HEK293 (cell line): ENCODE data around the gene FUT8.

Experiments used
- CTCF ChIA-PET: fragments of 350-600 bp; formaldehyde crosslinking; extraction: SDS; loops from one replicate; lab custom pipeline; 2021; ENCODE audit warnings: antibody characterized with exemption; lab: Yijun Ruan, JAX
- POLR2A ChIA-PET: fragments of 300-600 bp; formaldehyde crosslinking; extraction: SDS; loops from one replicate; lab custom pipeline; 2020; ENCODE audit warnings: antibody characterized with exemption, inconsistent platforms; lab: Yijun Ruan, JAX
- H3K27ac ChIP-seq: fragments of 200-500 bp; sonication (Bioruptor generic); 2 replicates; pipeline ENCODE4 v1.5.1; 2014; ENCODE audit warnings: low read depth, low read length, control low read depth, inconsistent platforms; ENCODE audit errors: extremely low read depth
- H3K36me3 ChIP-seq, 2 experiments: fragments of 200-500 bp in 1 of 2; sonication (Bioruptor generic) in 1 of 2; 1 replicate in 1 of 2; 2 replicates in 1 of 2; pipeline ENCODE4 v1.5.1; 2014 to 2017; ENCODE audit warnings: inconsistent platforms in 2 of 2, low read length in 2 of 2; ENCODE audit not compliant: control insufficient read depth in 2 of 2, insufficient read depth in 1 of 2
- H3K4me1 ChIP-seq: fragments of 200-500 bp; sonication (Bioruptor generic); 2 replicates; pipeline ENCODE4 v1.5.1; 2014; ENCODE audit warnings: mild to moderate bottlenecking, low read length, inconsistent platforms; ENCODE audit not compliant: control insufficient read depth, insufficient read depth
- H3K4me3 ChIP-seq: 2 replicates; pipeline ENCODE4 v1.5.1; 2011; ENCODE audit warnings: low read depth, mild to moderate bottlenecking, control low read depth, low read length, moderate library complexity
- H3K9me3 ChIP-seq: fragments of 200-500 bp; sonication (Bioruptor generic); 2 replicates; pipeline ENCODE4 v1.5.1; 2014; ENCODE audit warnings: low read depth, low read length, inconsistent platforms; ENCODE audit not compliant: control insufficient read depth, insufficient read depth
- KLF9 ChIP-seq: fragments of 450-650 bp; formaldehyde crosslinking; IDR thresholded peaks from 2 replicates; pipeline ENCODE4 v1.5.1; 2016; ENCODE audit warnings: missing biosample characterization, missing genetic modification characterization, low read depth
- PRDM1 ChIP-seq: fragments of 450-650 bp; formaldehyde crosslinking; IDR thresholded peaks from 2 replicates; pipeline ENCODE4; 2016; ENCODE audit warnings: missing biosample characterization, missing genetic modification characterization
- SETDB1 ChIP-seq: IDR thresholded peaks from one replicate; pipeline ENCODE4 v1.6.1; 2017; ENCODE audit warnings: mild to moderate bottlenecking, low read length, moderate library complexity, mixed read lengths; ENCODE audit not compliant: insufficient read length
- SP7 ChIP-seq: fragments of 450-650 bp; formaldehyde crosslinking; IDR thresholded peaks from 2 replicates; pipeline ENCODE4 v1.5.1; 2016; ENCODE audit warnings: missing biosample characterization, missing genetic modification characterization
- TRIM28 ChIP-seq: IDR thresholded peaks from 2 replicates; pipeline ENCODE4 v1.6.1; 2011; ENCODE audit warnings: low read length, control low read depth, borderline replicate concordance
- ZBTB21 ChIP-seq: fragments of 450-650 bp; formaldehyde crosslinking; IDR thresholded peaks from 2 replicates; pipeline ENCODE4 v1.5.1; 2017; ENCODE audit warnings: missing biosample characterization, missing genetic modification characterization
- ZBTB44 ChIP-seq: fragments of 450-650 bp; IDR thresholded peaks from 2 replicates; pipeline ENCODE4 v1.5.1; 2018; ENCODE audit warnings: missing biosample characterization, mild to moderate bottlenecking, missing genetic modification characterization
- ZFP41 ChIP-seq: fragments of 450-650 bp; formaldehyde crosslinking; IDR thresholded peaks from 2 replicates; pipeline ENCODE4 v1.5.1; 2016; ENCODE audit warnings: missing biosample characterization, missing genetic modification characterization, borderline replicate concordance
- ZNF140 ChIP-seq: fragments of 450-650 bp; formaldehyde crosslinking; IDR thresholded peaks from 2 replicates; pipeline ENCODE4 v1.5.1; 2016; ENCODE audit warnings: missing biosample characterization, missing genetic modification characterization
- ZNF146 ChIP-seq: fragments of 450-650 bp; formaldehyde crosslinking; IDR thresholded peaks from 2 replicates; pipeline ENCODE4 v1.5.1; 2016; ENCODE audit warnings: missing biosample characterization, missing genetic modification characterization
- ZNF174 ChIP-seq: fragments of 450-650 bp; formaldehyde crosslinking; IDR thresholded peaks from 2 replicates; pipeline ENCODE4 v1.5.0; 2017; ENCODE audit warnings: missing biosample characterization, mild to moderate bottlenecking, missing genetic modification characterization
- ZNF202 ChIP-seq: fragments of 450-650 bp; formaldehyde crosslinking; IDR thresholded peaks from 2 replicates; pipeline ENCODE4 v1.5.1; 2016; ENCODE audit warnings: missing biosample characterization, missing genetic modification characterization, borderline replicate concordance
- ZNF211 ChIP-seq: fragments of 450-650 bp; formaldehyde crosslinking; IDR thresholded peaks from 2 replicates; pipeline ENCODE4 v1.5.1; 2016; ENCODE audit warnings: low read depth, missing biosample characterization, missing genetic modification characterization
- ZNF223 ChIP-seq: fragments of 450-650 bp; formaldehyde crosslinking; IDR thresholded peaks from 2 replicates; pipeline ENCODE4 v1.5.1; 2016; ENCODE audit warnings: missing biosample characterization, missing genetic modification characterization
- ZNF292 ChIP-seq: fragments of 450-650 bp; formaldehyde crosslinking; IDR thresholded peaks from 2 replicates; pipeline ENCODE4 v1.5.1; 2016; ENCODE audit warnings: low read depth, missing biosample characterization, missing genetic modification characterization, borderline replicate concordance
- ZNF311 ChIP-seq: fragments of 450-650 bp; formaldehyde crosslinking; IDR thresholded peaks from 2 replicates; pipeline ENCODE4 v1.5.1; 2017; ENCODE audit warnings: missing biosample characterization, missing genetic modification characterization, borderline replicate concordance
- ZNF391 ChIP-seq: fragments of 450-650 bp; formaldehyde crosslinking; IDR thresholded peaks from 2 replicates; pipeline ENCODE4 v1.5.1; 2016; ENCODE audit warnings: low read depth, missing biosample characterization, missing genetic modification characterization, borderline replicate concordance
- ZNF433 ChIP-seq: fragments of 450-650 bp; formaldehyde crosslinking; IDR thresholded peaks from 2 replicates; pipeline ENCODE4 v1.5.1; 2016; ENCODE audit warnings: missing biosample characterization, missing genetic modification characterization, low read depth
- ZNF514 ChIP-seq: fragments of 450-650 bp; formaldehyde crosslinking; IDR thresholded peaks from 2 replicates; pipeline ENCODE4 v1.5.1; 2016; ENCODE audit warnings: missing biosample characterization, missing genetic modification characterization
- ZNF561 ChIP-seq: fragments of 450-650 bp; IDR thresholded peaks from 2 replicates; pipeline ENCODE4 v1.5.1; 2018; ENCODE audit warnings: missing biosample characterization, missing genetic modification characterization, borderline replicate concordance
- ZNF596 ChIP-seq: fragments of 450-650 bp; IDR thresholded peaks from 2 replicates; pipeline ENCODE4 v1.5.0; 2018; ENCODE audit warnings: missing biosample characterization, mild to moderate bottlenecking, missing genetic modification characterization, moderate library complexity
- ZNF610 ChIP-seq: fragments of 450-650 bp; formaldehyde crosslinking; IDR thresholded peaks from 2 replicates; pipeline ENCODE4 v1.5.1; 2016; ENCODE audit warnings: missing biosample characterization, missing genetic modification characterization, borderline replicate concordance
- ZNF660 ChIP-seq: fragments of 450-650 bp; IDR thresholded peaks from 2 replicates; pipeline ENCODE4 v1.5.1; 2018; ENCODE audit warnings: missing biosample characterization, mild to moderate bottlenecking, missing genetic modification characterization
- ZNF701 ChIP-seq: fragments of 450-650 bp; formaldehyde crosslinking; IDR thresholded peaks from 2 replicates; pipeline ENCODE4 v1.5.1; 2016; ENCODE audit warnings: missing biosample characterization, missing genetic modification characterization
- ZNF785 ChIP-seq: fragments of 450-650 bp; formaldehyde crosslinking; IDR thresholded peaks from 2 replicates; pipeline ENCODE4 v1.5.1; 2016; ENCODE audit warnings: missing biosample characterization, missing genetic modification characterization
- TF ChIP-seq, protein P1 (sequence below): fragments of 450-650 bp; formaldehyde crosslinking; IDR thresholded peaks from 2 replicates; pipeline ENCODE4 v1.5.1; 2017; ENCODE audit warnings: missing biosample characterization, missing genetic modification characterization
- TF ChIP-seq, protein P2 (sequence below): fragments of 450-650 bp; formaldehyde crosslinking; IDR thresholded peaks from 2 replicates; pipeline ENCODE4 v1.5.1; 2016; ENCODE audit warnings: missing biosample characterization, missing genetic modification characterization

The FUT8 gene

DNA sequence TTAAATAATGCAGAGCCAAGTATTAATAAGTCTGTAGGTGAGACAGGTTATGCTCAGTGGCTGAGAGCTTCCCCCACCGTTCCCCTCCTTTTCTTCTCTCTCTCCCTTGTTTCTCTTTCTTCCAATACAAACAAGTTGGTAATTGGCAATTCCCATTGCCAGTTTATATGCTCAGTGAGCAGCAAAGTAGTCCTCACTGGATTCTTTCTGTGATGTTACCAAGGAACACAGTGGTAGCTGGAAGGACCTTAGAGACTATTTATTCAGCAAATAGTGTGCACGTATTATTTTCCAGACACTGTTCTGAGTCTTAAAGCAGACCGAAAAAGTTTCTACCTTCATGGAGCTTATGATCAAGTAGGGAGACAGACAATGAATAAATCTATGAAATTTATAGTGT is 344.4 kb downstream of the FUT8 start:
- ChIA-PET CTCF (no interaction called here), POLR2A (no interaction called here)
- no peak for TF ChIP-seq ZNF140 (tag by site-specific recombination)
- no peak for TF ChIP-seq ZNF391 (tag by site-specific recombination)
- no peak for TF ChIP-seq ZNF223 (tag by site-specific recombination)
- TF ChIP-seq ZNF785 (tag by site-specific recombination), result no peak
- TF ChIP-seq TRIM28, result no peak
- TF ChIP-seq ZNF146 (tag by site-specific recombination), result no peak
- TF ChIP-seq ZNF660 (tag by site-specific recombination), result no peak
- TF ChIP-seq ZNF514, result no peak
- Histone ChIP-seq H3K4me3 (no peak overlapping the region), H3K9me3 (no peaks in the 10 kb centered on the region), H3K27ac (no peak overlapping the region), H3K36me3 (no peaks in the 10 kb centered on the region), H3K4me1 (no peaks in the 10 kb centered on the region)

DNA sequence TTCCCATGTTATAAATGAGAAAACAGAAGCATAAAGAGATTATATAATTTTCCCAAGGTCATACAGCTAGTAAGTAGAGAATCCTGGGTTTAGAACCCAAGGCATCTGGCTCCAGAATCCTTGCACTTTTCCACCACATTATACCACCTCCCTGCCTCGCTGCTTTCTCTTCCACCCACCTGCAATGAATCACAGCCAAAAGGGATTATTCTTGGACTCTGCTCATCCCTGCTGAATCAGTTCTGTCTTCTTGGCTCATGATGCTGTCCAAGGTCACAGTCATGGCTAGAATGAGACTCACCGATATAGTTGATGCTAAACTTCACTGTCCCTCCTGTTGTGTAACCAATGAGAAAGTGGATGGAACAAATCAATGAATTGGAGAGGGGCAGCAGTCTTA is 356.6 kb downstream of the FUT8 start:
- no peak overlapping the region for H3K4me3 ChIP-seq
- ChIA-PET CTCF (no interaction called here), POLR2A (no interaction called here)
- no peaks in the 10 kb centered on the region for H3K36me3 ChIP-seq
- no peaks in the 10 kb centered on the region for H3K9me3 ChIP-seq
- H3K27ac ChIP-seq, result no peak overlapping the region
- H3K4me1 ChIP-seq, result peaks cover 4% of the 10 kb centered on the region; the same call in 1 of the 2 replicates
- TF ChIP-seq ZNF311, result no peak
- TF ChIP-seq KLF9 (tag by site-specific recombination), result no peak
- no peak for TF ChIP-seq ZNF211 (tag by site-specific recombination)
- TF ChIP-seq, protein P1, sequence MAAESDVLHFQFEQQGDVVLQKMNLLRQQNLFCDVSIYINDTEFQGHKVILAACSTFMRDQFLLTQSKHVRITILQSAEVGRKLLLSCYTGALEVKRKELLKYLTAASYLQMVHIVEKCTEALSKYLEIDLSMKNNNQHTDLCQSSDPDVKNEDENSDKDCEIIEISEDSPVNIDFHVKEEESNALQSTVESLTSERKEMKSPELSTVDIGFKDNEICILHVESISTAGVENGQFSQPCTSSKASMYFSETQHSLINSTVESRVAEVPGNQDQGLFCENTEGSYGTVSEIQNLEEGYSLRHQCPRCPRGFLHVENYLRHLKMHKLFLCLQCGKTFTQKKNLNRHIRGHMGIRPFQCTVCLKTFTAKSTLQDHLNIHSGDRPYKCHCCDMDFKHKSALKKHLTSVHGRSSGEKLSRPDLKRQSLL (tag by site-specific recombination), result no peak
- no peak for TF ChIP-seq ZFP41 (tag by site-specific recombination)
- no peak for TF ChIP-seq ZBTB21 (tag by site-specific recombination)
- TF ChIP-seq ZNF701 (tag by site-specific recombination), result no peak
- TF ChIP-seq ZNF174 (tag by site-specific recombination), result no peak
- no peak for TF ChIP-seq ZNF561 (tag by site-specific recombination)
- TF ChIP-seq SETDB1, result no peak
- no peak for TF ChIP-seq ZNF202 (tag by site-specific recombination)
- no peak for TF ChIP-seq ZNF433 (tag by site-specific recombination)
- no peak for TF ChIP-seq ZNF292 (tag by site-specific recombination)
- no peak for TF ChIP-seq SP7 (tag by site-specific recombination)
- TF ChIP-seq, protein P2, sequence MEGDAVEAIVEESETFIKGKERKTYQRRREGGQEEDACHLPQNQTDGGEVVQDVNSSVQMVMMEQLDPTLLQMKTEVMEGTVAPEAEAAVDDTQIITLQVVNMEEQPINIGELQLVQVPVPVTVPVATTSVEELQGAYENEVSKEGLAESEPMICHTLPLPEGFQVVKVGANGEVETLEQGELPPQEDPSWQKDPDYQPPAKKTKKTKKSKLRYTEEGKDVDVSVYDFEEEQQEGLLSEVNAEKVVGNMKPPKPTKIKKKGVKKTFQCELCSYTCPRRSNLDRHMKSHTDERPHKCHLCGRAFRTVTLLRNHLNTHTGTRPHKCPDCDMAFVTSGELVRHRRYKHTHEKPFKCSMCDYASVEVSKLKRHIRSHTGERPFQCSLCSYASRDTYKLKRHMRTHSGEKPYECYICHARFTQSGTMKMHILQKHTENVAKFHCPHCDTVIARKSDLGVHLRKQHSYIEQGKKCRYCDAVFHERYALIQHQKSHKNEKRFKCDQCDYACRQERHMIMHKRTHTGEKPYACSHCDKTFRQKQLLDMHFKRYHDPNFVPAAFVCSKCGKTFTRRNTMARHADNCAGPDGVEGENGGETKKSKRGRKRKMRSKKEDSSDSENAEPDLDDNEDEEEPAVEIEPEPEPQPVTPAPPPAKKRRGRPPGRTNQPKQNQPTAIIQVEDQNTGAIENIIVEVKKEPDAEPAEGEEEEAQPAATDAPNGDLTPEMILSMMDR (tag by site-specific recombination), result no peak
- no peak for TF ChIP-seq ZNF596
- no peak for TF ChIP-seq PRDM1 (tag by site-specific recombination)
- TF ChIP-seq ZBTB44 (tag by site-specific recombination), result no peak
- no peak for TF ChIP-seq ZNF610 (tag by site-specific recombination)
